ENCODE measurements around the gene PCDHGA12.
"Not testable (repeated sequence)": the region's sequence is repeated elsewhere in the genome, so short reads cannot be mapped to it uniquely, and the experiment has no call there.

The PCDHGA12 gene

DNA sequence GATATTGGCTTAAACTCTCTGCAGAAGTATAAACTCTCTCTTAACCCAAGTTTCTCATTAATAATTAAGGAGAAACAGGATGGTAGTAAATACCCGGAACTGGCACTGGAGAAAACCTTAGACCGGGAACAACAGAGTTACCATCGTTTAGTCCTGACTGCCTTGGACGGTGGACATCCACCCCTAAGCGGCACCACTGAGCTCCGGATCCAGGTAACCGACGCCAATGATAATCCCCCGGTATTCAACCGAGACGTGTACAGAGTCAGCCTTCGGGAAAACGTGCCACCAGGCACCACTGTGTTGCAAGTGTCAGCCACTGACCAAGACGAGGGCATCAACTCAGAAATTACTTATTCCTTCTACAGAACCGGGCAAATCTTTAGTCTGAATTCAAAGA is 31.7 kb upstream of the PCDHGA12 start:
- ChIA-PET POLR2A (ENCODE audit: low non-redundant PET) (no interaction called here), CTCF (interaction anchor here (1.7 kb wide), 1 partner anchor 68 kb away, joined by 4 read pairs; the partner anchor contains the start of gene PCDHGA1)
- no peak overlapping the region for H3K27ac ChIP-seq
- TF ChIP-seq, protein P1, sequence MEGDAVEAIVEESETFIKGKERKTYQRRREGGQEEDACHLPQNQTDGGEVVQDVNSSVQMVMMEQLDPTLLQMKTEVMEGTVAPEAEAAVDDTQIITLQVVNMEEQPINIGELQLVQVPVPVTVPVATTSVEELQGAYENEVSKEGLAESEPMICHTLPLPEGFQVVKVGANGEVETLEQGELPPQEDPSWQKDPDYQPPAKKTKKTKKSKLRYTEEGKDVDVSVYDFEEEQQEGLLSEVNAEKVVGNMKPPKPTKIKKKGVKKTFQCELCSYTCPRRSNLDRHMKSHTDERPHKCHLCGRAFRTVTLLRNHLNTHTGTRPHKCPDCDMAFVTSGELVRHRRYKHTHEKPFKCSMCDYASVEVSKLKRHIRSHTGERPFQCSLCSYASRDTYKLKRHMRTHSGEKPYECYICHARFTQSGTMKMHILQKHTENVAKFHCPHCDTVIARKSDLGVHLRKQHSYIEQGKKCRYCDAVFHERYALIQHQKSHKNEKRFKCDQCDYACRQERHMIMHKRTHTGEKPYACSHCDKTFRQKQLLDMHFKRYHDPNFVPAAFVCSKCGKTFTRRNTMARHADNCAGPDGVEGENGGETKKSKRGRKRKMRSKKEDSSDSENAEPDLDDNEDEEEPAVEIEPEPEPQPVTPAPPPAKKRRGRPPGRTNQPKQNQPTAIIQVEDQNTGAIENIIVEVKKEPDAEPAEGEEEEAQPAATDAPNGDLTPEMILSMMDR (conservative IDR thresholded peaks at IDR 0.05; ENCODE audit: low read depth), result no peak
- DNase-seq (ENCODE audit: low spot score), result no peak

DNA sequence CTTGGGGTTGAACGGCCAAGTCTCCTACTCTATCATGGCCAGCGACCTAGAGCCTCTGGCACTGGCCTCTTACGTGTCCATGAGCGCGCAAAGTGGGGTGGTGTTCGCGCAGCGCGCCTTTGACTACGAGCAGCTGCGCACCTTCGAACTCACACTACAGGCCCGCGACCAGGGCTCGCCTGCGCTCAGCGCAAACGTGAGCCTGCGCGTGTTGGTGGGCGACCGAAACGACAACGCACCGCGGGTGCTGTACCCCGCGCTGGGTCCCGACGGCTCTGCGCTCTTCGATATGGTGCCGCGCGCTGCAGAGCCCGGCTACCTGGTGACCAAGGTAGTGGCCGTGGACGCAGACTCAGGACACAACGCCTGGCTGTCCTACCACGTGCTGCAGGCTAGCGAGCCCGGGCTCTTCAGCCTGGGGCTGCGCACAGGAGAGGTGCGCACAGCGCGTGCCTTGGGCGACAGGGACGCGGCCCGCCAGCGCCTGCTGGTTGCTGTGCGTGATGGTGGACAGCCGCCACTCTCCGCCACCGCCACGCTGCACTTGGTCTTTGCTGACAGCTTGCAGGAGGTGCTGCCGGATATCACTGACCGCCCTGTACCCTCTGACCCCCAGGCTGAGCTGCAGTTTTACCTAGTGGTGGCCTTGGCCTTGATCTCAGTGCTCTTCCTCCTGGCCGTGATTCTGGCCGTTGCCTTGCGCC is 30.6 kb upstream of the PCDHGA12 start:
- TF ChIP-seq, protein P1 (conservative IDR thresholded peaks at IDR 0.05; ENCODE audit: low read depth), result no peak
- DNase-seq (ENCODE audit: low spot score), result no peak
- ChIA-PET CTCF (interaction anchor here (0.5 kb wide), 1 partner anchor 9 kb away, joined by 3 read pairs; no protein-coding TSS in a partner anchor), POLR2A (ENCODE audit: low non-redundant PET) (no interaction called here)
- H3K27ac ChIP-seq, result no peak overlapping the region

DNA sequence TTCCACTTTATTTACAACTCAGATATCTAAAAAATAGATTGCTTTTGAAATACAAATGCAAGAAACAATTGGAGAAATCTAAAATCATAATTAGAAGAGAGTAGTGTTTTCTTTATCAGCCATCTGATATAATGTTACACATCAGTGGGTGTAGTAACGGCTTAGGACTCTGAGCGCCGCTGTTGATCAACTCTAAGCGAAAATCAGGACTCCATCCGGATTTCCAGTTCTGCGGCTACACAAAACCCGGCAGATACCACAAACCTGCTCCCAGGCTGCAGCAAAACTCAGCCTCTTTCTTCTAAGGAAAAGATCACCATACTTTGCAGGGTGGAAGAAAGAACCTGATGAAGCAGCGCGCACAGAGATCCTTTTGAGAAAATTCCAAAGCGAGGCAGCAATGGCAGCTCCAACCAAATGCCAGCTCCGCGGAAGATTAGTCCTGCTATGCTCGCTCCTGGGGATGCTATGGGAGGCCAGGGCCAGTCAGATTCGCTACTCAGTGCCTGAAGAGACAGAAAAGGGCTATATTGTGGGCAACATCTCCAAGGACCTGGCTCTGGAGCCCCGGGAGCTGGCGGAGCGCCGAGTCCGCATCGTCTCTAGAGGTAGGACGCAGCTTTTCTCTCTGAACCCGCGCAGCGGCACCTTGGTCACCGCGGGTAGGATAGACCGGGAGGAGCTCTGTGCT is 27.6 kb upstream of the PCDHGA12 start, which contains the start of gene PCDHGA9:
Gene PCDHGA9, plus strand, starts transcription at position 226 of the 691 bp plus-strand sequence. Its CDS starts 175 bp downstream, at position 401.
- peak; percentile 47 for DNase-seq (ENCODE audit: low spot score)
- POLR2A ChIA-PET (ENCODE audit: low non-redundant PET), result interaction anchor here (1.1 kb wide), 1 partner anchor 107 kb away, joined by 3 read pairs; no protein-coding TSS in a partner anchor
- CTCF ChIA-PET, result interaction anchor here (0.6 to 1.4 kb wide), 9 partner anchors 15 to 516 kb away, joined by 3 to 7 read pairs (median 5); partner anchors contain the start of genes PCDHAC1 and PCDHGB7
- H3K27ac ChIP-seq, result no peak within 1 kb of the TSS
- TF ChIP-seq, protein P1 (conservative IDR thresholded peaks at IDR 0.05; ENCODE audit: low read depth), result peak; percentile 23; the same call in 1 of the 2 replicates

DNA sequence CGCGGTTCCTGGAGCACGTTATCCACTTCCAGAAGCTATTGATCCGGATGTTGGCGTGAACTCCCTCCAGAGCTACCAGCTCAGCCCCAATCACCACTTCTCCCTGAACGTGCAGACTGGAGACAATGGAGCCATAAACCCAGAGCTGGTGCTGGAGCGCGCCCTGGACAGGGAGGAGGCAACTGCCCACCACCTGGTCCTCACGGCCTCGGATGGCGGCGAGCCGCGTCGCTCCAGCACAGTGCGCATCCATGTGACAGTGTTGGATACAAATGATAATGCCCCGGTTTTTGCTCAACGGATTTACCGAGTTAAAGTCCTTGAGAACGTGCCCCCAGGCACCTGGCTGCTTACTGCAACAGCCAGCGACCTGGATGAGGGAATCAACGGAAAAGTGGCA is 26.9 kb upstream of the PCDHGA12 start:
- CTCF ChIA-PET, result interaction anchor here (0.6 to 1.4 kb wide), 10 partner anchors 14 to 517 kb away, joined by 3 to 7 read pairs (median 4); partner anchors contain the start of genes PCDHAC1 and PCDHGB7
- TF ChIP-seq, protein P1 (conservative IDR thresholded peaks at IDR 0.05; ENCODE audit: low read depth), result no peak
- POLR2A ChIA-PET (ENCODE audit: low non-redundant PET), result interaction anchor here (1.1 kb wide), 1 partner anchor 106 kb away, joined by 3 read pairs; no protein-coding TSS in a partner anchor
- DNase-seq (ENCODE audit: low spot score), result no peak
- H3K27ac ChIP-seq, result no peak overlapping the region

DNA sequence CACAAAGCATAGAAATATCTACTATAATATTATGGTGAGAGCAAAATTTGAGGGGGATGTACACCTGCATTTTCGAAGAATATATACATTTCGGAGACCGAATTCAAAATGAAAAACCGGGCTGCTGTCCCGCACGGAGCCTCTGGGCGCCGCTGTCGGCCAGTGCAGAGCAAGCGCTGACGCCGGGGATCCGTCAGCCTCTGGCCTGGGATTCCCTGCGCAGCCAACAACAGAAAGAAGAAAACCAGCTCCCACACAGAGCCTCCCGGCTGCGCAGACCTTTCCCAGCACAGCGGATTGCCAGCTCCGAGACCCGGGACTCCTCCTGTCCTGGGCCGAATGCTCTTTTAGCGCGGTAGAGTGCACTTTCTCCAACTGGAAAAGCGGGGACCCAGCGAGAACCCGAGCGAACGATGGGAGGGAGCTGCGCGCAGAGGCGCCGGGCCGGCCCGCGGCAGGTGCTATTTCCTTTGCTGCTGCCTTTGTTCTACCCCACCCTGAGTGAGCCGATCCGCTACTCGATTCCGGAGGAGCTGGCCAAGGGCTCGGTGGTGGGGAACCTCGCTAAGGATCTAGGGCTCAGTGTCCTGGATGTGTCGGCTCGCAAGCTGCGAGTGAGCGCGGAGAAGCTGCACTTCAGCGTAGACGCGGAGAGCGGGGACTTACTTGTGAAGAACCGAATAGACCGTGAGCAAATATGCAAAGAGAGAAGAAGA is 22.4 kb upstream of the PCDHGA12 start, which contains the start of gene PCDHGB6:
Gene PCDHGB6, plus strand, starts transcription at position 232 of the 716 bp plus-strand sequence. Its CDS starts 182 bp downstream, at position 414.
- POLR2A ChIA-PET (ENCODE audit: low non-redundant PET); H3K27ac ChIP-seq; DNase-seq (ENCODE audit: low spot score): not testable (repeated sequence)
- CTCF ChIA-PET, result interaction anchor here (0.6 to 0.9 kb wide), 4 partner anchors 9 to 1006 kb away, joined by 3 to 4 read pairs (median 3); partner anchors contain the start of genes PCDHGA8 and PCDHGB7
- TF ChIP-seq, protein P1 (conservative IDR thresholded peaks at IDR 0.05; ENCODE audit: low read depth), result peak; percentile 58
